Astrocyte of the cerebellum (primary cell): ENCODE data around the gene ZFP42.

Experiments
- DNase-seq: peaks from one replicate; pipeline ENCODE4 v3.0.0-alpha.2; 2011; ENCODE audit warnings: low read depth
- H3K4me3 ChIP-seq: 2 replicates; pipeline ENCODE4 v1.5.1; 2011; ENCODE audit warnings: mild to moderate bottlenecking, low read depth, low read length, moderate library complexity
- in situ Hi-C: cut with HindIII; loops from 2 replicates; pipeline ENCODE4 v1.10.0; 2017; ENCODE audit warnings: low sequenced_read_pairs
- TF ChIP-seq, protein P1 (sequence below): IDR thresholded peaks from 2 replicates; pipeline ENCODE4 v1.5.1; 2012; ENCODE audit warnings: low read length, low read depth, moderate library complexity, mild to moderate bottlenecking; ENCODE audit errors: missing control alignments

Gene ZFP42

DNA sequence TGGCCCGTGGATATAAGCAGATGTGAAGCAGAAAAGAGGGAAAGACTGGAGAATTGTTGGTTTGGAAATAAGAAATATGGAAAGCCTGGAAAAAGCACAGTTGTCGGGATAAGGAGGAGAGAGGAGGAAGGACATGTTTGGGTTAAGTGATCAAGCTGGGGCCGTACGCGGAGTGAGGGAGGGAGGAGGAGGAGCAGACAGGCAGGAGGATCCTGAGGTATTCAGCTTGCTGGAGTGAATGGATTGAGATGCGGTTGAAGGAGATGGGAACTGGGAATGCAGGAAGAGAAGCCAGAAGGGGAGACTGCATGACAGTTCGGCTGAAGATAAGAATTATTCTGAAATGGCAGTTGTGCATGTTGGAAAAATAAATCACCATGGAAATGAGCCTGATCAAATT is 21.2 kb downstream of the ZFP42 start:
- no peak for DNase-seq
- in situ Hi-C loops: no loop called here
- TF ChIP-seq, protein P1, sequence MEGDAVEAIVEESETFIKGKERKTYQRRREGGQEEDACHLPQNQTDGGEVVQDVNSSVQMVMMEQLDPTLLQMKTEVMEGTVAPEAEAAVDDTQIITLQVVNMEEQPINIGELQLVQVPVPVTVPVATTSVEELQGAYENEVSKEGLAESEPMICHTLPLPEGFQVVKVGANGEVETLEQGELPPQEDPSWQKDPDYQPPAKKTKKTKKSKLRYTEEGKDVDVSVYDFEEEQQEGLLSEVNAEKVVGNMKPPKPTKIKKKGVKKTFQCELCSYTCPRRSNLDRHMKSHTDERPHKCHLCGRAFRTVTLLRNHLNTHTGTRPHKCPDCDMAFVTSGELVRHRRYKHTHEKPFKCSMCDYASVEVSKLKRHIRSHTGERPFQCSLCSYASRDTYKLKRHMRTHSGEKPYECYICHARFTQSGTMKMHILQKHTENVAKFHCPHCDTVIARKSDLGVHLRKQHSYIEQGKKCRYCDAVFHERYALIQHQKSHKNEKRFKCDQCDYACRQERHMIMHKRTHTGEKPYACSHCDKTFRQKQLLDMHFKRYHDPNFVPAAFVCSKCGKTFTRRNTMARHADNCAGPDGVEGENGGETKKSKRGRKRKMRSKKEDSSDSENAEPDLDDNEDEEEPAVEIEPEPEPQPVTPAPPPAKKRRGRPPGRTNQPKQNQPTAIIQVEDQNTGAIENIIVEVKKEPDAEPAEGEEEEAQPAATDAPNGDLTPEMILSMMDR: no peak
- H3K4me3 ChIP-seq: no peak overlapping the region

DNA sequence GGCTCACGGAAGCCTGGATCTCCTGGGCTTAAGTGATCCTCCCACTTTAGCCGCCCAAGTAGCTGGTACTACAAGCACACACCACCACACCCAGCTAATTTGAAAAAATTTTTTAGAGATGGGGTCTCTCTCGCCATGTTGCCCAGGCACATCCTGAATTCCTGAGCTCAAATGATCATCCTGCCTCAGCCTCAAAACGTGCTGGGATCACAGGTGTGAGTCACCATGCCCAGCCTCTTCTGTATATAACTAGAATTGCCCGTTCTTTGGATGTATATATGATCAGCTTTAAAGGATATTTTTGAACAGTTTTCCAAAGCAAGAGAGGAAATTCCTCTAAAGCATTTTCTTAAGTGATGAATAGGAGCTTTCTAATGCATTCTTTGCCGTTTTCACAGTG is 22.7 kb downstream of the ZFP42 start:
- in situ Hi-C loops: no loop called here
- H3K4me3 ChIP-seq: no peak overlapping the region
- no peak for DNase-seq
- TF ChIP-seq, protein P1: no peak

DNA sequence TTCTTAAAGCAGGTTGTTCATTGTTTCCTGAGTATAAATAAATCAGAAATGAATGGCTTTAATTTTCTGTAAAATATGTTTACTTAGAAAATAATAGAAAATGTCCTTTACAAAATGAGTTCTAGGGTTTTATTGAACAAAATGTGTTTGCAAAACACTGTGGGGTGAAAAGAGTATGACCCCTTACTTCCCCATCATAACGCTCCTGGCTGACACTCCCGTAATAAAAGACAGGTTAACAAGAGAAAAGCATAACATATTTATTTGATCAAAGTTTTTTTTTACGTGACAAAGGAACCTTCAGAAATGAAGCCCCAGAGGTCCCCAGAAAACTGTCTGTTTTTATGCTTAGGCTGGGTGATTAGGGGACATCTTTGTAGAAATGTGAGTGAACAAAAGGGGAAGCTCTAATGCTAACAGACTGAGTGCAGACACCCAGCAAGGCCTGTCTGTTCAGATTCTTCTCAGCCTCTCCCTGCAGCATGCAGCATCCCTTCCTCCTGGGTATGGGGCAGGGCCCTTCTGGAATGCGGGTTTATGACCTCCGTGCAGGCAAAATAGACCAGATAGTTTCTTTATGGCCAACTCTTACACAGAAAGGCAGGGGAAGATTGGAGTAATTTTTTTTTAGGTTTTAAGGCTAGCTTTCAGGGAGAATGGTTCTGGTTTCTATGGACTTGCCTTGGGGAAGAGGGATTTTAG is 26.1 kb downstream of the ZFP42 start:
- no peak for DNase-seq
- in situ Hi-C loops: no loop called here
- TF ChIP-seq, protein P1: no peak
- H3K4me3 ChIP-seq: no peak overlapping the region

DNA sequence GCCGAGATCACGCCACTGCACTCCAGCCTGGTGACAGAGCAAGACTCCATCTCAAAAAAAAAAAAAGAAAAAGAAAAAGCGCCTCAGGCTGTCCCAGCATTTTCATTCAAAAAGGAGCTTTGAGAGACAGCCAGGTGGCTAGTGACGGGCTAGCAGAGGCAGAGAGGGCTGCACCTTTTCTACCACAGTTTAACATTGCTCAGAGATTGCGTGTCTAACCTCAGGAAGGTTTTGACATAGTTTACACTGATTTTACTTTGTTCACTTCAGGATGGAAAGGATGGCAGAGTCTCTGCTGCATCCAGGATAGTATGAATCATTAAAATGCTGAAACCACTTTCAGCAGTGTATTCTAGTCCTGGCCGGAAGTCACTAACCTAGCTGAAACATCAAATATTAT is 28.1 kb downstream of the ZFP42 start:
- DNase-seq: no peak
- no peak overlapping the region for H3K4me3 ChIP-seq
- in situ Hi-C loops: no loop called here
- TF ChIP-seq, protein P1: no peak

DNA sequence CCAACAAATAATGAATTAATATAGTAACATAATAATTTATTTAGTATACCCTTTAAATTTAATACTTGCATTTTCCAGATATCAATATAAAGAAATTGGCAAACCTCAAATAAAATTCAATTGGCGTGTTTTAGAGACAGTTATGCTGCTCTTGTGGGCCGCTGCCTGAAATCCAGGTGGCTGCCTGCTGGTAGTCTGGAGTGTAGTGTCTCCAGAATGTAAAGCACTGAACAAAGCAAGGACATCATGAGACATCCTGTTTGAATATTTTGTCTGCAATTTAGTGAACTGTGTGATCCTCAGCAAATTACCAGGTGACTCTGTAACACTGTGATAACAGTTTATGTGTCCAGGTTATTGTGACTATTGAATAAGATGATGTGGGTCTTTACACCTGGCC is 29.9 kb downstream of the ZFP42 start:
- TF ChIP-seq, protein P1: no peak
- no peak overlapping the region for H3K4me3 ChIP-seq
- in situ Hi-C loops: no loop called here
- no peak for DNase-seq

DNA sequence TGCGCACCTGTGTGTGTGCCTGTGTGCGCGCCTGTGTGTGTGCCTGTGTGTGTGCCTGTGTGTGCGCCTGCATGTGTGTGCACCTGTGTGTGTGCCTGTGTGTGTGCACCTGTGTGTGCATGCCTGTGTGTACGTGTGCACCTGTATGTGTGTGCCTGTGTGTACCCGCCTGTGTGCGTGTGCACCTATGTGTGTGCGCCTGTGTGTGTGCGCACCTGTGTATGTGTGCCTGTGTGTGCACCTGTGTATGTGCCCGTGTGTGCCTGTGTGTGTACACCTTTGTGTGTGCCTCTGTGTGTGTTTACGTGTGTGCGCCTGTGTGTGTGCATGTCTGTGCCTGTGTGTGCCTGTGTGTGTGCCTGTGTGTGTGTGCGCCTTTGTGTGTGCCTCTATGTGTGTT is 33.5 kb downstream of the ZFP42 start:
- DNase-seq: no peak
- TF ChIP-seq, protein P1: no peak
- in situ Hi-C loops: no loop called here

More for the DNA sequence above, 33.5 kb downstream of the ZFP42 start:
- H3K4me3 ChIP-seq: no peak overlapping the region
